Cardiac fibroblast (primary cell): ENCODE results near the gene MYL10.

ENCODE experiments used
- DNase-seq, 2 donors: peaks; one replicate each; pipeline versions ENCODE4 v3.0.0 to v3.0.0-alpha.2; 2010; ENCODE audit warnings: low read depth in 2 of 2
- H3K4me3 ChIP-seq, 2 donors: replicated peaks in 1 of 2; 1 replicate in 1 of 2; 2 replicates in 1 of 2; pipeline ENCODE4 v1.5.1; 2011; ENCODE audit warnings: low read depth in 2 of 2, low read length in 2 of 2, mild to moderate bottlenecking in 2 of 2, moderate library complexity in 1 of 2
- TF ChIP-seq, protein P1 (sequence below): IDR thresholded peaks from one replicate; pipeline ENCODE4 v1.5.1; 2011; ENCODE audit warnings: low read depth, mild to moderate bottlenecking, low read length, inconsistent platforms

Gene MYL10

DNA sequence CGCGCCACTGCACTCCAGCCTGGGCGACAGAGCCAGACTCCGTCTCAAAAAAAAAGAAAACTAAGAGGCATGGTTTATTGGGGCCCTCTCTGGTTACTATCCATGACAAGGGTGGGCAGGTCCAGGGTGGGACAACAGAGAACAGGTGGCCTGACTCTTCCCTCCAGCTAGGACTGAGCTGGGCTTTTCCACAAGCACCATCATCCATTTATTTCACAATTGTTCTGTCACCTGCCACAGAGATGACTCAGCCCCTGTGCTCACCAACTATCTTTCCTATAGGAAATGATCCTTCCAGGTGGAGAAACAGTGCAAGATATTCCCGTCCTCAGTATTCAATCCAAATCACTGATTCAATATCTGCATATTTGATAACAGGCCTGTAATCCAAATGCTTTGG, 44.9 kb upstream of the MYL10 start:
- TF ChIP-seq, protein P1, sequence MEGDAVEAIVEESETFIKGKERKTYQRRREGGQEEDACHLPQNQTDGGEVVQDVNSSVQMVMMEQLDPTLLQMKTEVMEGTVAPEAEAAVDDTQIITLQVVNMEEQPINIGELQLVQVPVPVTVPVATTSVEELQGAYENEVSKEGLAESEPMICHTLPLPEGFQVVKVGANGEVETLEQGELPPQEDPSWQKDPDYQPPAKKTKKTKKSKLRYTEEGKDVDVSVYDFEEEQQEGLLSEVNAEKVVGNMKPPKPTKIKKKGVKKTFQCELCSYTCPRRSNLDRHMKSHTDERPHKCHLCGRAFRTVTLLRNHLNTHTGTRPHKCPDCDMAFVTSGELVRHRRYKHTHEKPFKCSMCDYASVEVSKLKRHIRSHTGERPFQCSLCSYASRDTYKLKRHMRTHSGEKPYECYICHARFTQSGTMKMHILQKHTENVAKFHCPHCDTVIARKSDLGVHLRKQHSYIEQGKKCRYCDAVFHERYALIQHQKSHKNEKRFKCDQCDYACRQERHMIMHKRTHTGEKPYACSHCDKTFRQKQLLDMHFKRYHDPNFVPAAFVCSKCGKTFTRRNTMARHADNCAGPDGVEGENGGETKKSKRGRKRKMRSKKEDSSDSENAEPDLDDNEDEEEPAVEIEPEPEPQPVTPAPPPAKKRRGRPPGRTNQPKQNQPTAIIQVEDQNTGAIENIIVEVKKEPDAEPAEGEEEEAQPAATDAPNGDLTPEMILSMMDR, result no peak
- DNase-seq, result no peak
- H3K4me3 ChIP-seq, result no peak overlapping the region

DNA sequence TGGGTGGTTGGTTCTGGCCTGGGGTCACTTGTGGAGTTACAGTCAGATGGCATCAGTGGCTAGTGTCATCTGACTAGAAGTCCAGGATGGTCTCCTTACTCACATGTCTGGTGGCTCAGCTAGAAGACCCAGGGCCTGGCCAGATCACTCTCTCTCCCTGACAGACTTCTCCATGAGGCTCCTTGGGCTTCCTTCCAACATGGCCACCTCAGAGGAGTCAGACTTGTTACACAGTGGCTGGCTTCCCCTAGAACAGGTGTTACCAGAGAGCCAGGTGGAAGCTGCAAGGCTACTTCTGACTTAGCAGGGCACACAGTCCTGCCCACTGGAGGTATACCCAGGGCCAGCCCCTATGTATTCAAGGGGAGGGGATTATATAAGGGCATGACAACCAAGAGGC, 44.2 kb upstream of the MYL10 start:
- H3K4me3 ChIP-seq, result no peak overlapping the region
- TF ChIP-seq, protein P1, result no peak
- DNase-seq, result no peak

DNA sequence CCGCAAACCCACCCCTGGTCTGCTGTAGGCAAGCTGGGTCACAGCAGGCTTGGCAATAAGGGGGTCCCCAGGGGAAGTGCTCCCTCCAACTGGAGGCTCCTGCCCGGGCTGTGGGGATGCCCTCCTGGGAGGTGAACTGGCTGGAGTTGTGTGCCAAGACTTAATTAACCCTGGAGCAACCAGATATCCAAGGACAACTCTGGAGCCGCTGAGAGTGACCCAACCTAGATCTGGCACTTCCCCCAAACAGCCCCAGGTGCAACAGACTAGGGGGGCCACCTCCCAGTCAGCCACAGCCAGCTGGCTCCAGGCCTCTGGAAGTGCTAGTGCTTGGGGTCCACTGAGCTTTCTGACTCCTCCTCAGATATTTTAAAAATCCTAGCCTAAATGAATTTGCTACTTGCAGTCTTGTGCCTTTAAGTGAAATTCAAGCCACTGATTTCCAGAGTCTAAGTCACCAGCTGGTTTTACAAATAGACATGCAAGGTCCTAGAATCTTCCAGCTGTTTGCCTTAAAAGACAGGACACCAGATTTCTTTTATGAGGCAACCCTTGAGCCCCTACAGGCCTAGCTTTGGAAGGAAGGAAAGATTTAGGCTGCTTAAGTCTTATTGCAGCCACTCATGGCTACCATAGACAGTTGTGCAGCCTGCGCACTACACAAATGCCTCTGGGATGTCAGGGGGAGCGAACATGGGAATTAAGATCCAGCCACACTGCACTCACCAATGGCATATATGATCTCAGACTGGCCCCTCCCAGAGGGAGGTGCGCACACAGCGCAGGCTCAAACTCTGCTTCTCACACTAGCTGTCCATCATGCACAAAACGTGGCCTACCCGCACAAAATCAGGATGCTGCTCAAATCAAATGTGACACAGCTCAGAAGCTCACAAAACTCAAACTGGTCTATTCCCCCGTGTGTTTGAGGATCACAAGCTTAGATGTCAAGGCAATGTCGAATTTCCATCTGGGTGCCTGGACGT, 42.6 kb upstream of the MYL10 start:
- H3K4me3 ChIP-seq, result no peak overlapping the region
- DNase-seq, result peak in 1 of 2 donors; percentile 38
- TF ChIP-seq, protein P1, result no peak

DNA sequence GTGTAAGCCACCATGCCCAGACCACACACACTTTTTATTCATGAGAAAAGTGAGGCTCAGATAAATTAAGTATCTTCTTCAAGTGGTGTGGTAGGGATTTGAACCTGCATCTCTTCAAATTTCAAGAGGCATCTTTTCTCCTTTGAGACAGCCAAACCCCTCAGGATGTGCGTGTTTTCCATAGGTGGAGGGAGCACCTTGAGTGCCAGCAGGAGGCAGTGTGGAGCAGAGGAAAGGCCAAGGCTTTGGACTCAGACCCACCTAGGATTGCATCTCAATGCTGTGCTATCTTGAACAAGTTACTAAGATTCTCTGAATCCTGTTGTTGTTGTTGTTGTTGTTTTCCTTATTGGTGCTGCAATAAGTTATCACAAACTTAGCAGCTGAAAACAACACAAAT, 40.2 kb upstream of the MYL10 start:
- TF ChIP-seq, protein P1, result peak; percentile 48
- no peak overlapping the region for H3K4me3 ChIP-seq
- DNase-seq, result peak in 1 of 2 donors; percentile 18

DNA sequence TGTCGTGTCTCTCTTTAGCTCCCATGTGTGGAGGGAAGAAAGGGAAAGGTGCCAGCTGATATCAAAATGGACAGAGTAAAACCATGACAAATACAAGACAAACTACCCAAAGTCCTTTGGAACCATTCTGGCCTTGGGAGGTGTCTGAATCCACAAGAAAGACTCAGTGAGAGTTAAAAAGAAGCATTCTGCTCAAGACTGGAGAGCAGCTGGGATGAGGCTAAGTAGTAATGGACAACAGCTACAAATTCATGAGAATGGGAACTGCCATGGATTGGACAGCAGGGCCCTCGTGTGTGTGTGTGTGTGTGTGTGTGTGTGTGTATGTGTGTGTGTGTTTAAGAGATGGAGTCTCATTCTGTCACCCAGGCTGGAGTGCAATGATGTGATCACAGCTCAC, 39.6 kb upstream of the MYL10 start:
- TF ChIP-seq, protein P1, result no peak
- H3K4me3 ChIP-seq, result no peak overlapping the region
- no peak for DNase-seq

DNA sequence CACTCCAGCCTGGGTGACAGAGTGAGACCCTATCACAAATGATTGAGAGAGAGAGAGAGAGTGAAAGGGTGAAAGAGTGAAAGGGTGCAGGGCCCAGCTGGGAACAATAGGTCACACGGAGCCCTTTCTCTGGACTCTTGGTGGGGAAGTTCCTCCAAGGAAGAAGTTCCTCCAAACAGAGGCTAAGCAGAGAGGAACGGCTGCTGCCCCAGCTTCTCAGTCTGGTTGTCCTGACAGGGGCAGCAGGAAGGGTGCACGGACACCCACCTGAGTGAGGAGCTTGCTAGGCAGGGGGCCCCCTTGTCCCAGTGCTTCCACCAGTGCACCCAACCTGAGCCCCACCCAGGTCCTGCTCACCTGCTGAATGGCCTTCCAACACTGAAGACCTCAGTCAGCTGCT, 38.8 kb upstream of the MYL10 start:
- DNase-seq, result no peak
- H3K4me3 ChIP-seq, result no peak overlapping the region
- TF ChIP-seq, protein P1, result no peak
